Subcutaneous adipose tissue (tissue), 4 donors: Measurements from ENCODE around the gene RNF41. TPM values are rescaled to one million over a fixed set of nuclear protein-coding genes. Genes with fewer than 3 reads are reported as not detected.

Experiments
- total RNA-seq, 4 donors: library from RNA; depleted of rRNA; stranded (reverse); fragments of >200 nt; gene quantifications; one replicate each; pipeline ENCODE4 v1.1.0, GENCODE V29; 2016
- TF ChIP-seq, protein P1 (sequence below): fragments of 450-650 bp; IDR thresholded peaks from one replicate; pipeline ENCODE4 v1.5.1; 2016; ENCODE audit warnings: low read depth, mild to moderate bottlenecking, control low read depth, antibody characterized with exemption, moderate library complexity

Gene RNF41
- total RNA-seq, 4 donors from 2014 or later, result 64.3 to 101 (median 84.9) TPM

DNA sequence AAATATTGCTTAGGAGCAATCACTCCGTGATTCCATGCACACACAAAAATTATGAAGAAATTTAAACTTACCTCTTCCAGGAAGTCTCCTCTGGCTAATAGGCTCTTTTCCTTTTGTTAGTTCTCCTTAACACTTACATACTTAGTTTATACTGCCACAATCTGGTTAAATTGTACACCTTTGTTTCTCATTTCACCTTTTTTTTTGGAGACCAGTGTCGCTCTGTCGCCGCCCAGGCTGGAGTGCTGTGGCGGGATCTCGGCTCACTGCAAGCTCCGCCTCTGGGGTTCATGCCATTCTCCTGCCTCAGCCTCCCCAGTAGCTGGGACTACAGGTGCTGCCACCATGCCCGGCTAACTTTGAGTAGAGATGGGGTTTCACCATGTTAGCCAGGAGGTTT, 38.7 kb upstream of the RNF41 start:
- TF ChIP-seq, protein P1, sequence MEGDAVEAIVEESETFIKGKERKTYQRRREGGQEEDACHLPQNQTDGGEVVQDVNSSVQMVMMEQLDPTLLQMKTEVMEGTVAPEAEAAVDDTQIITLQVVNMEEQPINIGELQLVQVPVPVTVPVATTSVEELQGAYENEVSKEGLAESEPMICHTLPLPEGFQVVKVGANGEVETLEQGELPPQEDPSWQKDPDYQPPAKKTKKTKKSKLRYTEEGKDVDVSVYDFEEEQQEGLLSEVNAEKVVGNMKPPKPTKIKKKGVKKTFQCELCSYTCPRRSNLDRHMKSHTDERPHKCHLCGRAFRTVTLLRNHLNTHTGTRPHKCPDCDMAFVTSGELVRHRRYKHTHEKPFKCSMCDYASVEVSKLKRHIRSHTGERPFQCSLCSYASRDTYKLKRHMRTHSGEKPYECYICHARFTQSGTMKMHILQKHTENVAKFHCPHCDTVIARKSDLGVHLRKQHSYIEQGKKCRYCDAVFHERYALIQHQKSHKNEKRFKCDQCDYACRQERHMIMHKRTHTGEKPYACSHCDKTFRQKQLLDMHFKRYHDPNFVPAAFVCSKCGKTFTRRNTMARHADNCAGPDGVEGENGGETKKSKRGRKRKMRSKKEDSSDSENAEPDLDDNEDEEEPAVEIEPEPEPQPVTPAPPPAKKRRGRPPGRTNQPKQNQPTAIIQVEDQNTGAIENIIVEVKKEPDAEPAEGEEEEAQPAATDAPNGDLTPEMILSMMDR, result no peak

DNA sequence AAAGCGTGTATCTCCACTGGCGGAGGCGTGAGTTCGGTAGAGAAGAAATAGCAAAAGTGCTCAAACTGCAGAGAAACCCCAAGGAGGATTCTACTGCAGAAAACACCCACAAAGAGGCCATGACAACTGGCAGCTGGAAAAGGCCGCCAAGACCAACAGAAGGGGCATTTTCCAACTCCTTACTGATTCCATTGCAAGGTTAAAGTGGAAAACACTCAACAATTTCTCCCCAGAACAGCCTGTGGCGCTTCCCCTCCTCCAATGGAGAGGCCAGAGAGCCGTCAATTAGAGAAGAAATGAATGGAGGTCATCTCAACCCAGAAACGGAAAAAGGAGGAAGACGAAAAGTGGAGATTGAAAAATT, 37.1 kb upstream of the RNF41 start:
- TF ChIP-seq, protein P1, result no peak

- TF ChIP-seq, protein P1, result no peak
Measured at GRCh38 chr12:56258068-56258819, 36.5 kb upstream of the RNF41 start, which contains the start of gene ANKRD52. Gene ANKRD52, minus strand, starts transcription at chr12:56258384. Its CDS starts 115 bp downstream, at chr12:56258269.

DNA sequence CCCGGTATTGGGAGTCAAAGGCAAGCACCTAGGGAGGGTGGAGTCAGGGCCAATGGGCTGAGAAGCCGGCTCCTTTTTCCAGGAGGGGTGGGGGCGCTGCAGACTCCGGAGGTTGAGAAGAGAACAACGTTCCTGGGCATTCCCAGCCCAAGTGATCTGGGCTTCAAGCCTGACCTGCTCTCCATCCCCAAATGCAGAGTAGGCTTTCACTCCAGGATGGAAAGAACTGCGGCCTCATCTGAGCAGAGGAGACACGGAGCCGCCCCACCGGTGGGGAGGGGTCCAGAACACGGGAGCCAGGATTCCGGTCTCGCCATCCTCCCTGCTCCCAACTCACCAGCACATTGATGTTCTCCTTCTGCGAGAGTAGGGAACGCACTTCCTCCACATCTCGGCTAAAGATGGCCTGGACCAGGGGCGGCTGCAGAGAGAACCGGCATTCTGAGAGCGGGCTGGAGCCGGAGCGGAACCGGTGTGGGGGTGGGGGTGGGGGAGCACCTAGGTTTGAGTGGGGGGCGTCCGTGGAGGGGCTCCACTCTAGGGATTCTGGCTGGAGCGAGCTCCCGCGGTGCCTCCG, 35.9 kb upstream of the RNF41 start:
- TF ChIP-seq, protein P1, result no peak

GRCh38 chr12:56257071-56257470, 35.3 kb upstream of the RNF41 start:
- TF ChIP-seq, protein P1, result no peak

DNA sequence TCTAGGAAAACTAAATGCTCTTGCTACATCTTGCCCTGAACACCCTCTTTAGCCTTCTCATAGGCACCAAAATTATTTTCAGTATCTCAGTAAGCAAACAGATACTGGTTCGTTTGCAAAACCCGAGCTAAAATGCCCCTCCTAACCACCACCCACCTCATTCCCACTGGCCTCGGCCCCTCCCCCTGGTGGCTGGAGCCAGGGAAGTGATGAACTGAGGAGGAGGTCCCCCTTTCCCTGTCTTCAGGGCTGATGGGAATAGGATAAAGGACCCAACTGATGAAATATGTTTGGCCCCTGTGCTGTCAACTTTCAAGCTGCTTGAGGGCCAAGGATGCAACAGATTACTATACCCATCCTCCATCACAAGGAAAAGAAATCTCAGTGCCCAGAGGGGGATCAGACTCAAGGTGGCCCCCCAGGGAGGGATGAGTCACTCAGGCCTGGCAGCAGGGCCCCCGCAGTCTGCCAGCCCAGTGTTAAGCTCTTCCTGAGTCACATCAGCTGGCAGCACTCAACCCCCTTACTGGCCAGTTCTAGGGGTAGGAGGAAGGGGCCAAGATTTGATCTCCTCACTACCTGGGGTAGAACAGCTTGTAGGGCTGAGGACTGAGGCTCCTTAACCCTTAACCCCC, 34.7 kb upstream of the RNF41 start:
- TF ChIP-seq, protein P1, result no peak

- TF ChIP-seq, protein P1, result no peak
Measured at GRCh38 chr12:56255671-56256070, 33.9 kb upstream of the RNF41 start.
